Uterus (tissue), 4 donors: ENCODE data around the gene AMY2B. TPM values are rescaled to one million over a fixed set of nuclear protein-coding genes. Genes with fewer than 3 reads are reported as not detected.

Source experiments
- DNase-seq, 2 donors: peaks; one replicate each; pipeline ENCODE4 v3.0.0-alpha.2; 2019 to 2020
- H3K27ac ChIP-seq, 2 donors: fragments of 200-600 bp; sonication (generic); 1 replicate in 1 of 2; 2 replicates in 1 of 2; pipeline ENCODE4 v1.5.1; 2016 to 2018
- H3K27me3 ChIP-seq, 2 donors: fragments of 200-600 bp; sonication (generic); one replicate each; pipeline ENCODE4 v1.5.1; 2018 to 2019; ENCODE audit warnings: control low read depth in 1 of 2
- H3K36me3 ChIP-seq, 2 donors: fragments of 200-600 bp; sonication (generic); one replicate each; pipeline ENCODE4 v1.5.1; 2019; ENCODE audit warnings: control low read depth in 1 of 2
- H3K4me1 ChIP-seq, 2 donors: fragments of 200-600 bp; sonication (generic); one replicate each; pipeline ENCODE4 v1.5.1; 2018 to 2019; ENCODE audit warnings: control low read depth in 1 of 2
- H3K4me3 ChIP-seq, 2 donors: fragments of 200-600 bp; sonication (generic); 1 replicate in 1 of 2; 2 replicates in 1 of 2; pipeline ENCODE4 v1.5.1; 2018 to 2019; ENCODE audit warnings: mild to moderate bottlenecking in 1 of 2
- H3K9me3 ChIP-seq, 2 donors: fragments of 200-600 bp; sonication (generic); one replicate each; pipeline ENCODE4 v1.5.1; 2019; ENCODE audit warnings: control low read depth in 1 of 2
- CTCF ChIP-seq, 4 experiments: fragments of 200-600 bp in 2 of 4; fragments of 450-650 bp in 2 of 4; sonication (generic) in 2 of 4; IDR thresholded peaks; one replicate each; pipeline ENCODE4 v1.5.1; 2016 to 2019; ENCODE audit warnings: antibody characterized with exemption in 4 of 4, mild to moderate bottlenecking in 2 of 4, moderate library complexity in 1 of 4
- POLR2A ChIP-seq, 2 donors: fragments of 450-650 bp; IDR thresholded peaks; one replicate each; pipeline ENCODE4 v1.6.1; 2016; ENCODE audit warnings: antibody characterized with exemption in 2 of 2, mild to moderate bottlenecking in 1 of 2, moderate library complexity in 1 of 2
- intact Hi-C: fragments of 100-400 bp; cut with DNase I; formaldehyde crosslinking; loops from one replicate; pipeline ENCODE4 v1.15.1; 2023; ENCODE audit warnings: low total_unique reads
- total RNA-seq, 4 donors: library from RNA; depleted of rRNA in 3 of 4; stranded (reverse); fragments of >200 nt in 3 of 4; gene quantifications; one replicate each; pipeline versions ENCODE4 v1.1.0 to v1.2.4, GENCODE V29; 2014 to 2023
- donor health status: DM: yes; HTN: yes; CAD: no.

AMY2B gene
- total RNA-seq, 4 donors from 2014 or later = 28.2 to 76.7 (median 41.1) TPM

- H3K36me3 ChIP-seq = no peaks in the 10 kb centered on the region
- no peak overlapping the region for H3K4me3 ChIP-seq
- no peaks in the 10 kb centered on the region for H3K9me3 ChIP-seq
- H3K27me3 ChIP-seq = no peaks in the 10 kb centered on the region
- no peak for DNase-seq
- TF ChIP-seq CTCF (IDR thresholded peaks at IDR 0.05) = no peak
- TF ChIP-seq POLR2A (IDR thresholded peaks at IDR 0.05) = no peak
- intact Hi-C loops = no loop called here
- H3K4me1 ChIP-seq = peaks cover 0 to 8% of the 10 kb centered on the region in 2 donors
- no peak overlapping the region for H3K27ac ChIP-seq
These were observed 41.6 kb upstream of the AMY2B start for GRCh38 chr1:103529746-103530145.

GRCh38 chr1:103538226-103538625 is 33.2 kb upstream of the AMY2B start:
- Histone ChIP-seq H3K36me3 (no peaks in the 10 kb centered on the region), H3K27ac (no peak overlapping the region), H3K9me3 (no peaks in the 10 kb centered on the region), H3K27me3 (no peaks in the 10 kb centered on the region), H3K4me1 (no peaks in the 10 kb centered on the region), H3K4me3 (no peak overlapping the region)
- TF ChIP-seq CTCF (IDR thresholded peaks at IDR 0.05) (no peak), POLR2A (IDR thresholded peaks at IDR 0.05) (no peak)
- no peak for DNase-seq
- intact Hi-C loops = no loop called here

GRCh38 chr1:103541431-103541830 is 30.0 kb upstream of the AMY2B start:
- Histone ChIP-seq H3K27ac (no peak overlapping the region), H3K4me3 (no peak overlapping the region), H3K27me3 (no peaks in the 10 kb centered on the region), H3K4me1 (no peaks in the 10 kb centered on the region), H3K36me3 (no peaks in the 10 kb centered on the region), H3K9me3 (no peaks in the 10 kb centered on the region)
- intact Hi-C loops = no loop called here
- no peak for DNase-seq
- no peak for TF ChIP-seq CTCF (IDR thresholded peaks at IDR 0.05)
- TF ChIP-seq POLR2A (IDR thresholded peaks at IDR 0.05) = no peak

- Histone ChIP-seq H3K36me3 (no peaks in the 10 kb centered on the region), H3K27me3 (no peaks in the 10 kb centered on the region), H3K4me3 (no peak overlapping the region), H3K4me1 (no peaks in the 10 kb centered on the region), H3K9me3 (no peaks in the 10 kb centered on the region), H3K27ac (no peak overlapping the region)
- no peak for DNase-seq
- intact Hi-C loops = no loop called here
- no peak for TF ChIP-seq CTCF (IDR thresholded peaks at IDR 0.05)
- TF ChIP-seq POLR2A (IDR thresholded peaks at IDR 0.05) = no peak
These were observed 24.9 kb upstream of the AMY2B start for GRCh38 chr1:103546496-103546895.

- H3K4me3 ChIP-seq = no peak overlapping the region
- DNase-seq = no peak
- H3K27me3 ChIP-seq = no peaks in the 10 kb centered on the region
- no peaks in the 10 kb centered on the region for H3K9me3 ChIP-seq
- H3K4me1 ChIP-seq = no peaks in the 10 kb centered on the region
- no peak overlapping the region for H3K27ac ChIP-seq
- TF ChIP-seq POLR2A (IDR thresholded peaks at IDR 0.05) (no peak), CTCF (IDR thresholded peaks at IDR 0.05) (no peak)
- H3K36me3 ChIP-seq = no peaks in the 10 kb centered on the region
- intact Hi-C loops = no loop called here
These were observed 23.5 kb upstream of the AMY2B start for GRCh38 chr1:103547840-103548239.
